Hematopoietic multipotent progenitor cell treated with erythropoietin and hydrocortisone succinate and interleukin-3 and kit ligand, for 4 days (in vitro differentiated cells): ENCODE data around the gene GRM8.

Source experiments
- DNase-seq: peaks from one replicate; pipeline ENCODE4 v3.0.0-alpha.2; 2015

The GRM8 gene

DNA sequence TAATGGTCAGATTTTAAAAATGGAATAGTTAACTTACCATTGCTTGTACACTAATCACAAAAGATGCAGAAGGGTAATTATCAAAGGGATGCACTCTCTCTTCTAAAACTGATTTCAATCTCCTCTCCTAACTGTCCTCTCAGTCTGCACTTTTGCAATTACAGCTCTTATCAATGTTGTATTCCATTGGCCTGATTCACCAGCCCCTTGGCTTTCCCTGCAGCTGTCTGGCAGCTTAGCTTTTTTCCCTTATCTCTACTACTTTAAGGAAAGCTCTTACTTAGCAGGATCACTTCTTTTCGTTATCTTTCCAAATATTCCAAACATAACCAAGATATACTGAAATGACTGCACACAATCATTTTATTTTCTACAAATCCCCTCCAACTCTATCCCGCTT lies 448.8 kb downstream of the GRM8 start:
- DNase-seq: no peak

DNA sequence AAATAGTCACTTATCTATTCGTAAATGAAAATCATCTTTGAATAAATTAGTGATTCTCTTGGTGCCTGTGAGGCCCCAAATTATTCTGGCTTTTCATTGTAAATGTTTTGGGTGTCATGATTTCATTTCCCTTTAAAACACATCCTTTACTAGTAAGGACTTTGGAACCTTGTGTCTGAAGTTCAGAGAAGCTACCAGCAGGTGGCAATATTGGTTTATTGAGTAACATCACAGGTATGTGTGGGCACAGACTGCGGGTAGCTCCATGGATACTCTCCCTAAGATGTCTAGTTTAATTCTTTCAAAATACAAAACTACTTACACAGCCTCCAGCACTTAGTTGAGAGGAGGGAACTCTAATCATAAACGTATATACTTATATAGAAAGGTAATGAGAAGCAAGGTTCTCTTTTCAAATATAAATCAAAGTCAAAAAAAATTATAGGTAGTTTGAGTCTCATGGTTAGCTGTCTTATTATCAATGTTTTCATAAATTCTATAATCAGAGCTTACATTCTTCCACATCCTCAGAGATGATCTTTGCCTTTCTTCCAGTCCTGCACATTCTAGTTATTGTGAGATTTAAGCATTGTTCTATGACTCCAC lies 449.6 kb downstream of the GRM8 start:
- DNase-seq: peak; percentile 73

DNA sequence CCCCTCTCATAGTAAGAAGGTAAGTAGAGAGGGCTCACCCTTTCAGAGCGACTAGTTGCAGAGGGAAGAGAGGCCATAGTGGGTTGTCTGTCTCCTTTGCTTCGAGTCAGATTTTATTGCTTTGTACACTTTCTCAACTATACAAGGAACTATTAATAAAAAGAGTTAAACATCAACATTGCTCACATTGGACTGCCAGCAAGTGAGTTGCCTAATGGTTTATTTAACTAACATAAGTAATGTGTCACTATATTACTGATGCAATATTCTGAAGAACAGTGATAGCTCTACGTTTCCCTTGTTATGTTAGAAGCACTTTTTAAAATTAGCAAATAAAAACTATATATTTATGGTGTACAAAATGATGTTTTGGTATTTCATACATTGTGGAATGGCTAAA lies 451.0 kb downstream of the GRM8 start:
- no peak for DNase-seq

DNA sequence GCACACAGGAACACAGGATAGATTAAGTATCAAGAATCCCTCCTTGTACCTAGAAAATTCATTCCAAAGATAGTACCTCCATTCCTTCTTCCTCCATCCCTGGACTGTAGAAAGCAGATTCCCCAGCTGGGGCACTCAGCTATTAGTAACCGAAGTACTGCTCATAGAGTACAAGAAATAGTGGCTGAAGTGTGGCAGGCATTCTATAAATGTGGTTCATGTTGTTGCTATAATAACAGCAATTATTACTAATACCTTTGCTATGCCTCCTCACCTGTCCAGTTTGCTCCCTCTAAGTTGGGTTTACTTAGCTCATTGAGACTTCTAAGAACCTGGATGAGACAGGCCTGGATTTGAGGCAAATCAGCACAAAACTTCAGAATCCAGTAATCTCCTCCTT lies 453.2 kb downstream of the GRM8 start:
- DNase-seq: no peak

DNA sequence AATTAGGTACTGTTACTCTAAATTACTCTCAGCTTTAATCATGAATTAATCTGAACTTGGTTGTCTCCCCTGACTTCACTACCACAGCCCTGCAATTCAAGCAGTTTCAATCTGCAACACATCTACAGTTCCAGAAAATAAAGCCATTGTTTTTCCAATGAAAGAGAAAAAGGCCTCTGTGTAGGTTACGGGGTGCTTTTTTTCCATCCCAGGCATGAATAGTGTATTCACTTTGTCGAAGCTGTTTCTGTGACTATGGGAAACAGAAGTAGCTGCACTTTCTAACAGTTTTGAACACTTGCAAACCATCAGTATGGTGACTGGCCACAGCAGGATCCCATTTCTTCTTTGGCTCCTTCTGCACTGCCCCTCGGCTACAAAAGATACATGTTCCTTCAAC lies 460.2 kb downstream of the GRM8 start:
- no peak for DNase-seq

DNA sequence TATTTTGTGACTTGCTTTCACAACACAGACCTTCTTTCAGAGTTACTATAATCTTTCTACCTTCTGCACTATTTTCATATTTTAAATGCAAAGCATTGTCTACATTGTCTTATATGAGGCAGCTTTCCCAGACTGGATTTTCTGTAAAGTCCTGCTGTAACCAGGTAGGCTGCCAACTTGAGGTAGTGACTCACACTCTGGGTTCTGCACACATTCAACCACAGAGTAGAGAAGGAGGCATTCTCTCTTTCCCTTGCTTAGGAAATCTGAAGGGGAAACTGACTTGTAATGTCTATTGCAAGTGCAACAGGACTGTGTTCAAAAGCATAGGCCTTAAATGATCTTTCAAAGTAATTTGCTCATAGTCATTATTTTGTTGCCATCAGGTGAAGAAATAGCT lies 461.4 kb downstream of the GRM8 start:
- no peak for DNase-seq

DNA sequence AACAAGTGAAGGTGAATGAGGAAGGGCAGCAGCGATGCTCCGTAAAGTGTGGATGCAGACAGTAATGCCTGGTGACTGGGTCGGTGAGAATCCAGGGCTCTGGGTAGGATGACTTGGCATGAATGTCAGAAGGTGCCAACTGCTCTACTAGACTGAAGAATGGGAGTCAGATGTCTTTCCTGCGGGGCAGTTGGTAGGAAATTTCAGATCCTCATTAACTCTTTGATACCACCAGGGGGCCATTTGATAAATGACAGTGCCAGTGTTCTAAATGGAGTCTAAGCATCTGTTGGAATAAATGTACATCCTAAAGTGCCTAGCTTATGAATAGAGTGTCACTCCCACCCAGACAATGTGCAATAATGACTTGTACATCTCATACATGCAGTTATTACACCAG lies 462.0 kb downstream of the GRM8 start:
- DNase-seq: peak; percentile 24

DNA sequence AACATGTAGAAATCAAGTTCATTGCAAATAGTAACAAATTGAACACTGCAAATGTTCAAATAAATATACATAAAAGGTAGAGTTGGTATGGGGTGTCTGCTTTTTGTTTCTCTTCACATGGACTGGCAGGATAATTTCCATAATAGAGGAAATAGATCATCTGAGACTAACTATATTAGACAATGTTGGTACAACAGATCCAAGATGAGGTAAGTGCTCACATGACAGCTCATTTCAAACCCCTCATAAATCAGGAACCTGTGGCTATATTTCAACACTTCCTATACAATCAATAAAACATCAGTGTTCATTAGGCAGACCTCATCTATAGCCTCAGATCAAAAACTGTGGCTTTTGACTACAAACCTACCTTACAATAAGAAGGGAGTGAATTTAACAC lies 469.1 kb downstream of the GRM8 start:
- no peak for DNase-seq

DNA sequence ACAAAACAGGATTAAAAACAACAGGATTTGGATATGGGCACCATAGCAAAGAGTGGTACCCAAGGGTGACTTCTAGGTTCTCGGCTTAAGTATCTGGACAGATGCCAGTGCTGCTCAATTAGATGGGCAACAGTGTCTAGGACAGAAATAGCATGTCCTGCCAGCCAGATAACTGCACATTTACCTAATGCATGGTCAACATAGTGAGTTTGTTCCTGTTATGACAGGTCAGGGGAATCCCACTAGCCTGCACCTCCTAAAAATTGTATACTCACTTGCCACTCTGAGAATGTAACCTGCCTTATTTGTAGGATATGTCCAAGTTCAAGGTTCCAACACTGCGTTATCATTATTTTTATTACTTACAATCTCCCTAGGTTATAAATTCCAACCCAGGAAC lies 471.7 kb downstream of the GRM8 start:
- DNase-seq: no peak

DNA sequence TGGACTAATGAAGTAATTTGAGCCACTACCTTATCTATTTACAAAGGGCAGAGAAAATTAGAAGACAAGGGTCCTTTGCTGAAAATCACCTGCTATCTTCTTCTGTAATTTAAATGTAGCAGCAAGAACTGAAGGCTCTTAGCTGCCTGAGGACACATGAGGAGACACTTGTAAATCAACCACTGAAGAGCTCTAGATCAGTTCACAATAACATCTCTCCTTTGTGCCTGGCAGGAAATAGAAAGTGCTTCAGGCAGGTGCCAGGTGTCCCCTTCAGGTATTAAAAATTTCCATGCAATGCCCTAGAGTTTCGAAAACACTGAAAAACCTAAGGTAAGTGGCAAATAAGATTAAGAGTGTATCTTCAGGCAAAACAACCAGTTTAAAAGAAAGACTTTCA lies 474.6 kb downstream of the GRM8 start:
- no peak for DNase-seq

DNA sequence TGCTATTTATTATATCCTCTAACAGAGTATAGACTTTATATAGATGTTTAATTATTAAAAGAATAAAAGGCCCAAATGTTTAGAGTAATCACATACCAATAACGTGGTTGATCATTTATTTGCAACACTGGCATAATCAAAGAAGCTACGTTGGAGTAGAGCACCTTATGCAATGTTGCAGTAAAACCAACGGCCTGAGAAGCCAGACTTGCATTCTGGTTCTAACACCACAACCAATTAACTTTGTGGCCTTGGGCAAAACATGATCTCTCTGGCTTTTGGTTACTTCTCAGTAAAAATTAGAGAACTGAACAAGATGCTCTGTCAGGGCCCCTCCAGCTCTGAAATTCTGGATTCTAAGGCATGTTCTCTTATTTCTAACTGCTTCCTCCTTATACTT lies 476.2 kb downstream of the GRM8 start:
- no peak for DNase-seq

DNA sequence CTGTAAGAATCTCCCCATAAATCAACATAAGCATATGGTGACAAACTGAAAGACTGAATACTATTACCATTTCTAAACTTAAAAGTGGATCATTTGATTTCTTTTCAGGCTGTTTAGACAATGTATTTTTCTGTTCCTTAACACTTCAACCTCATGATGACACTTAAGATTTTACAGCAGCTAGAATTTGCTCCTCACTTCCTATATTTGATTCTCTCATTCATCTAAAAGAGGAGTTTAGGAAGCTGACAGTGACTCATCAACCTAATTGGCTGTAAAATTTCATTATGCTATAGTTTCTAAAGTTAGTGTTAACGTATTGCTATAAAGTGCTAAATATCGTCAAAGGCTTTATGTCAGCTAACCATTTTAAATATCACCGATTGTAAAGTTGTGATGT lies 478.7 kb downstream of the GRM8 start:
- no peak for DNase-seq

DNA sequence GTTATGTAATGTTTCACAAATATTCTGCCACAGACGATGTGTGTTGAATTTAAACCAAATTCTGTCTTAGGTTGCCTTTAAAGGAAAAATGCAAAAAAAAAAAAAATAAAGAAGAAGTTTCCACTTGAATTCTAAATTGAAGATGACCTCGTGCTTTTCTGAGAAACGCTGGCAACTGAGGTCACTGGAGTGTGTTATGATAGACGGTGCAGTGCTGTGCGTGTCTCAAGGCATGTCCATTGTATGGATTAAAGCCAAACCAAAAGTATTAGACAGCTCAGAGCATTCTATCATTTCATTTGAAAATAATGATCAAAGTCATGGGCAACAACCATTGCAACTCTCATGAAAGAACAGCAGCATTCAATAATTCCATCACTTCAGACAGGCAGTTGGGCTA lies 483.9 kb downstream of the GRM8 start:
- no peak for DNase-seq

DNA sequence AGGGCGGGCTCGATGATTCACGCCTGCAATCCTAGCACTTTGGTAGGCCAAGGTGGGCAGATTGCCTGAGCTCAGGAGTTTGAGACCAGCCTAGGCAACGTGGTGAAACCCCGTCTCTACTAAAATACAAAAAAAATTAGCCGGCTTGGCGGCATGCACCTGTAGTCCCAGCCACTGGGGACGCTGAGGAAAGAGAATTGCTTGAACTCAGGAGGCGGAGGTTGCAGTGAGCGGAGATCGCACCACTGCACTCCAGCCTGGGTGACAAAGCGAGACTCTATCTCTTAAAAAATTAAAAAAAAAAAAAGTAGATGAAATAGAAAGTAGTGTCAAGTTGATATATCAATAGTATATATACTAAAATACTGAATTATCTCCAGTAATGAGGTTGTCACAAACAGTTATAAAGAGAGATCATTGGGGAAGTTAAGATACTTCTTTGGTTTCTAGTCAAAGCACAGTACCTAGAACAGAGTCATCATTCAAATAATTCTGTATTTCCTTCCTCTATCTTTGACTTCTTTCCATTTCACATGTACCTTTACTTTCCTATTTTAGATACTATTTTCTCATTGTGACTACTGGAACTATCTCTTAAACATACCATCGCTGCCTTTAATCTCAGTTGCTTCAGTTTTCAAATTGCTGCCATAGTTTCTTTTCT lies 491.7 kb downstream of the GRM8 start:
- DNase-seq: no peak

DNA sequence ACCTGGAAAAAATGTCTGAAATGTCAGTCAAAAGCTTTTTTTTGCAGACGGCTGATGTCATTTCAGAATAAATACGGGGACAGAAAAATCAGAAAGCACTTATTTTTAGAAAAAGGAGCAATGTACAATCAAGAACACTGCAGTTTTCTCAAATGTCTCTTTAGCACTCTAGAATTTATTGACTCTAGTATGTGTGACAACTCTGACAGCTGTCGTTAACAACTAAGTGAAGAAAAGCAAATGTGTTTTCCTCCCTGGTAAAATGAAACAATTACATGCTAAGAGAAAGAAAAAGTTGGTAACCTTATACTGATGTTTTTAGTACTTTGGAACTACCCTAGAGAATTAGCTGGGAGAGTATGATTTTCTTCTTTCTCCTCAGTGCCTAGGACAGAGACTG lies 497.4 kb downstream of the GRM8 start:
- no peak for DNase-seq

DNA sequence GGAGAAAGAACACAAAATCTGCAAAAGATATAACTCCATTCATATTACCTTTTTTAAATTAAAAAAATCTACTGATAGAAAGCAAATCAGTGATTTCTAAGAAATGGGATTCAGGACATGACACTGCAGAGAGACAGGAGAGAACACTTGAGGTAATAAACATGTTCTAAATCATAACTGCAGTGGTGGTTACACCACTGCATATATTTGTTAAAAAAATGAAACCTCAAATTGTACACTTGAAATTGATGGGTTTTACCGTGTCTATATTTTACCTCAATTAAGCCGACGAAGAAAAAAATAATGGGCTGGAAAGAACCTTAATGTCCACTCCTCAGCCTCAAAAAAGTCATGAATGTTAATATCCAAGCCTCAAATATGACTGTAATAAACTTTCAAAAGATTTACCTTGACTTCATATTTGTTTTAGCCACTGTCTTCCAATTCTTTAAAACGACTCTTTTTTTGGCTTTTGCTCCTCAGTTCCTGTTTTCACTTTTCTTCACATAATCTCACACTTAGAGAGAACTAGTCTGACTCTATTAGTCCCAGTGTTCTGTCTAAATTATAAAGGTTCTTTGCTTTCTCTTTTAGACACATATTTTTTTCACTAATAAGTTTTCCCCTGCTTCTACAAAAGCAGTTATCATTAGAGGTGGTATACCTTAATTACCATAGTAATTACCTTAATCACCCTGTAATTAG lies 502.4 kb downstream of the GRM8 start:
- DNase-seq: no peak

DNA sequence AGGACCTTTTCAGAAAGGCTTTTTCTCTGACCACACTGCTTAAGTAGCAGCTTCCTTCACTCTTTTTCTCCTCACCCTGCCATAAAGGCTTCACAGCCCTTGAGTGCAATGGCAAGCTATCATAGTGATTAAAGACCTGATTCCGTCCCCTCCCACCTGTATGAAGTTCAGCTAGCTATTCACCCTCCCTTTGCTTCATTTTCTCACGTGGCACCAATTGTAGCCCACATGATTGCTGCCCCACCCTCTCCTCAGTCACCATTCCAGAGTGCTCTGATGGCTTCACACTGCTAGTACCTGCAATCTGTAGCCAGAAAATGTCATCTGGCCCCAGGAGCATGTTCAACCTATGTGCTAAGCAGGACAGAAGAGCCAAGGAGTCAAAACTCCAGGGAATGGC lies 523.8 kb downstream of the GRM8 start:
- no peak for DNase-seq

DNA sequence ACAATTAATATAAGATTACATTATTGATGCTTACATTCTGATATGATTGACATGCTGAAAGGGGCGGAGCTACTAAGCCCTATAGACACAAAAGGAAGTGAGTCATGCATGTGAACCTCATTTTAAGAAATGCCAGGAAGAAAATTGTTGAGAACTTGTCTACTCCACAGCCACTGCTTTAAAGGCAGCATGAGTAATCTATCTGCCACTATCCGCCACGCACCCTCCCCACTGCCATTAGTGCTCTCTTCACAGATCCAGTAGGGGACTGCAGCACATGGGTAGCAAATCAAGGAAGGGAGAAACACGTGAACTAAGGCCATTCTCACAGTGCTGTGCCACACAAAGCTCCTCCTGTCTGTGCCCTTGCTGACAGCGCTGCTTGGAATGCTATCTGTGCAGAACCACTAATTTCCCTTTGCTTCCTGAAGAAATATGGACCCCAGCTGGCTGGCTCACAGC lies 524.8 kb downstream of the GRM8 start:
- peak; percentile 17 for DNase-seq

DNA sequence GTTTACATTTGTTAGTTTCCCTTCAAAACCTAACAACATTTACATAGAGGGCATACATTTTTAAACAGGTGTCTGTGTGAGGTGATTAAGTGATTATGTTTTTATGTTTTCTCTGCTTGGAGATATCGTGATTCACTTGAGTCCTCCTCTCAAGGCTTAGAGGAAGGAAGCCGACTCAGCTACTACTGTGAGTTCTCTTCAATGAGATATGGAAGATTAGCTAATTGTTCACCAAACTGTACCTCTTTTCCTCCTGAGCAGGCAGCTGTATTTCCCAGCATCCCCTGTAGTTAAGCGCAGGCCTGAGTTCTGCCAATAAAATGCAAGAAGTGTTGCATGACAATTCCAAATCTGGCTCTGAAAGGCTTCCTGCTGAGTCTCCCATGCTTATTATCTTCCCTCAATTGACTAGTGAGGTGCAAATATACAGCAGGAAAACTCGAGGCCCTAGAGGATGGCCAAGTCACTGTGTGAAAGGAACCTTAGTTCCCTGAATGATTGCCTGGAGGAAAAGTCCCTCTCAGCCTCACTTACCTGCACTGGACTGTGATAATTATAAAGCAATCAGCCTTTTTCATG lies 528.7 kb downstream of the GRM8 start:
- no peak for DNase-seq

DNA sequence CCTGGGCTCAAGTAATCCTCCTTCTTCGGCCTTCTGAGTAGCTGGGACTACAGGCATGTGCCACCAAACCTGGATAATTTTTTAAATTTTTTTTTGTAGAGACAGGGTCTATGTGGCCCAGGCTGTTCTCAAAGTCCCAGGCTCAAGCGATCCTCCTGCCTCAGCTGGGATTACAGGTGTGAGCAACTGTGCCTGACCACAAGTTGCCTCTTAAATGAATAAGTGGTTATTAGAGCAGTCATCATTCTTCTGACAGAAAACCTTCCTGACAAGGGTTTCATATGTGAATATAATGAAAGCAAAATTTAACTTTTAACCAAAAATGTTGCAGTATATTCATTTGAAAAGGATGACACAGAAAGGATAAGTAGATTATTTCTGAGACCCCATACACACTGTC lies 532.5 kb downstream of the GRM8 start:
- DNase-seq: no peak

DNA sequence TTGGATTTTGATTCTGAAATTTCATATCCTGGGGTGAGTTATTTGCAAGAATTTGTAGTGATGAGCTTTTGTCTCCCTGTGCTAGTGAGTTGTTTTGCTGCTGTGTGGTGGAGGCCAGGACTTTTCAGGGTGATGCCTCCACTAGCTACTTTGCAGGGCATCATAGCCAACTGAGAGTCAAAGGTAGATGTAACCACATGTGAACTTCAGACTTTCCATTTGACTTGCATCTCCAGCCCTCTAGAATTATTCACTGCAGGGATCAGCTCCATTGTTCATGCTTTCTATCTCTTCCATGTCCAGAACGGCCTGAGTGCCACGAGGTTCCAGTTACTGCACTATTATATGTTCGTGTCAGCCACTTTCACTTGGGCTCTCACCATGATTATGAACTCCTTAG lies 534.3 kb downstream of the GRM8 start:
- DNase-seq: no peak

DNA sequence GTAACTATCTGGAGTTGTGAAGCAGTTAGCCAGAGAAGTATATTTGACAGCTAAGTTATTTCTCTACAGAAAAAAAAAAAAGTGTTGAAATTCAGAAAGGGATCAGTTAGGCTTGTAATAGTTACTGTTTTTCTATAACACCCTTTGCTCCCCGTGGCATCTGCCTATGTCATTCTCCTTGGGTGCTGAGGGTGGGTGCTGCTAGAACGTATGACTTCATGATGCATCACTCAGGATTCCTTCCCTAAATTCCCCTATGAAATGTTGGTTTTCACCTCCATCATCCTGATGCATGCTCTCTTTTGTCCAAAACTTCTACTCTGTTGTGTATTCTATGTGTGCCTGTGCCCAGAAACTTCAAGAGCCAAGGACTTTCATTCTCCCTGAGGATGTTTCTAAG lies 536.4 kb downstream of the GRM8 start:
- no peak for DNase-seq

DNA sequence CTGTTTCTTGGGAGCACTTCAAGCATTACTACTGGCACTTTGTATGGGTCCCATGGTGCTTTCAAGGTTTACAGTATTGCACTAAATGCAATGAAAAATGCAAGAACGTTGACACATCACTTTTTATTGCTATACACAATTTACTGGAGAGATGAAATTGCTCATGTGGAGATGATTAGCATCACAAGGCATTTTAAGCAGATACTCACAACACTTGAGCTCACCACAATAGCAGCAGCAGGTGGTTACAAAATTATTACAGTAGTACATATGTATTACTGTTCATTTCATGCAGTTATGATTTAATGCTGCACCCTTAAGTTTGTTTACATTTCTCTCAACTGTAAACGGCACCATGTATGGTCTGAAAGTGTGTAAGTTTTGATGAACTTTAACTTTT lies 537.7 kb downstream of the GRM8 start:
- no peak for DNase-seq
